Astrocyte (in vitro differentiated cells and primary cell): ENCODE data around the gene PAK6. TPM values are rescaled to one million over a fixed set of nuclear protein-coding genes. Genes with fewer than 3 reads are reported as not detected.

Experiments used
- DNase-seq: peaks from one replicate; pipeline ENCODE4 v3.0.0-alpha.2; 2010; ENCODE audit warnings: low read depth
- FAIRE-seq: peaks from 2 replicates; lab custom pipeline; 2011; peaks lifted over from hg19 to GRCh38; lab: Jason Lieb, UNC
- H2AFZ ChIP-seq: 2 replicates; pipeline ENCODE4 v1.6.0; 2012; ENCODE audit warnings: low read depth, low read length, inconsistent platforms
- H3K27ac ChIP-seq: 2 replicates; pipeline ENCODE4 v1.5.1; 2011; ENCODE audit warnings: low read depth, low read length, inconsistent platforms
- H3K27me3 ChIP-seq: 2 replicates; pipeline ENCODE4 v1.6.0; 2011; ENCODE audit warnings: low read length, inconsistent platforms; ENCODE audit not compliant: insufficient read depth
- H3K36me3 ChIP-seq: 2 replicates; pipeline ENCODE4 v1.5.1; 2011; ENCODE audit warnings: low read length, inconsistent platforms; ENCODE audit not compliant: insufficient read depth
- H3K4me1 ChIP-seq: 2 replicates; pipeline ENCODE4 v1.5.1; 2011; ENCODE audit warnings: low read length, inconsistent platforms; ENCODE audit not compliant: insufficient read depth
- H3K4me2 ChIP-seq: 2 replicates; pipeline ENCODE4 v1.6.0; 2012; ENCODE audit warnings: low read length, inconsistent platforms
- H3K4me3 ChIP-seq: 2 replicates; pipeline ENCODE4 v1.5.1; 2011; ENCODE audit warnings: low read depth, mild to moderate bottlenecking, low read length, inconsistent platforms; ENCODE audit not compliant: insufficient read depth
- H3K79me2 ChIP-seq: 2 replicates; pipeline ENCODE4 v1.6.0; 2012; ENCODE audit warnings: mild to moderate bottlenecking, low read length, inconsistent platforms; ENCODE audit not compliant: insufficient read depth
- H3K9ac ChIP-seq: 2 replicates; pipeline ENCODE4 v1.6.0; 2012; ENCODE audit warnings: mild to moderate bottlenecking, low read length, inconsistent platforms
- H3K9me3 ChIP-seq: 2 replicates; pipeline ENCODE4 v1.5.1; 2012; ENCODE audit warnings: low read depth, mild to moderate bottlenecking, low read length, inconsistent platforms; ENCODE audit not compliant: insufficient read depth
- H4K20me1 ChIP-seq: 2 replicates; pipeline ENCODE4 v1.6.0; 2012; ENCODE audit warnings: low read length, inconsistent platforms; ENCODE audit not compliant: insufficient read depth
- H3K27ac Mint-ChIP-seq: one replicate; pipeline ENCODE4 v1.8.0; 2021; ENCODE audit warnings: mild to moderate bottlenecking, mixed read lengths; ENCODE audit not compliant: unreplicated experiment
- H3K27me3 Mint-ChIP-seq: one replicate; pipeline ENCODE4 v1.8.0; 2021; ENCODE audit warnings: low read depth, mixed read lengths; ENCODE audit not compliant: unreplicated experiment
- H3K36me3 Mint-ChIP-seq: one replicate; pipeline ENCODE4 v1.8.0; 2021; ENCODE audit warnings: low read depth, mixed read lengths; ENCODE audit not compliant: unreplicated experiment
- H3K4me1 Mint-ChIP-seq: one replicate; pipeline ENCODE4 v1.8.0; 2021; ENCODE audit warnings: low read depth, mixed read lengths; ENCODE audit not compliant: unreplicated experiment
- H3K4me3 Mint-ChIP-seq: one replicate; pipeline ENCODE4 v1.8.0; 2021; ENCODE audit warnings: mild to moderate bottlenecking, moderate library complexity, mixed read lengths; ENCODE audit not compliant: unreplicated experiment
- H3K9me3 Mint-ChIP-seq: one replicate; pipeline ENCODE4 v1.8.0; 2021; ENCODE audit warnings: mild to moderate bottlenecking, mixed read lengths; ENCODE audit not compliant: unreplicated experiment
- CTCF ChIP-seq: IDR thresholded peaks from 2 replicates; pipeline ENCODE4 v1.5.1; 2011; ENCODE audit warnings: low read depth, mild to moderate bottlenecking, inconsistent platforms, low read length, moderate library complexity; ENCODE audit not compliant: insufficient read depth
- EZH2 ChIP-seq: IDR thresholded peaks from 2 replicates; pipeline ENCODE4 v1.6.1; 2012; ENCODE audit warnings: mild to moderate bottlenecking, low read length, inconsistent platforms; ENCODE audit not compliant: insufficient read depth
- total RNA-seq: library from RNA; stranded (reverse); gene quantifications from 2 replicates; pipeline ENCODE4 v1.2.1, GENCODE V29; 2021

PAK6 gene
- total RNA-seq, 1 donor from 2014 or later = 1.1 TPM

GRCh38 chr15:40247406-40247971 is 8.6 kb downstream of the PAK6 start:
- H3K4me1 Mint-ChIP-seq = peaks cover 22% of the 10 kb centered on the region
- H3K9me3 Mint-ChIP-seq = peaks cover 1% of the 10 kb centered on the region

GRCh38 chr15:40248006-40248783 is 9.3 kb downstream of the PAK6 start:
- peaks cover 46% of the 10 kb centered on the region for H3K27me3 Mint-ChIP-seq
- H3K4me3 Mint-ChIP-seq = no peak overlapping the region
- Histone ChIP-seq H3K36me3 (no peaks in the 10 kb centered on the region), H3K79me2 (no peaks in the 10 kb centered on the region), H3K4me2 (no peak overlapping the region), H3K27me3 (peaks cover 17% of the 10 kb centered on the region), H3K4me1 (peaks cover 19% of the 10 kb centered on the region), H4K20me1 (no peaks in the 10 kb centered on the region), H3K9ac (no peak overlapping the region), H2AFZ (no peak overlapping the region), H3K27ac (no peak overlapping the region), H3K9me3 (no peaks in the 10 kb centered on the region), H3K4me3 (no peak overlapping the region)
- H3K9me3 Mint-ChIP-seq = peaks cover 1% of the 10 kb centered on the region
- no peak for DNase-seq
- H3K4me1 Mint-ChIP-seq = peaks cover 19% of the 10 kb centered on the region
- FAIRE-seq = no peak
- no peak overlapping the region for H3K27ac Mint-ChIP-seq
- no peak for TF ChIP-seq CTCF
- TF ChIP-seq EZH2 = no peak
- peaks cover 3% of the 10 kb centered on the region for H3K36me3 Mint-ChIP-seq

More at GRCh38 chr15:40247406-40247971, 8.6 kb downstream of the PAK6 start:
- peaks cover 12% of the 10 kb centered on the region for H3K4me1 ChIP-seq
- FAIRE-seq (no peak), DNase-seq (no peak)
- H3K36me3 Mint-ChIP-seq = peaks cover 3% of the 10 kb centered on the region
- no peak overlapping the region for H3K4me3 Mint-ChIP-seq
- TF ChIP-seq CTCF = no peak
- no peak for TF ChIP-seq EZH2
- H2AFZ ChIP-seq = no peak overlapping the region
- no peaks in the 10 kb centered on the region for H3K9me3 ChIP-seq
- H3K36me3 ChIP-seq = no peaks in the 10 kb centered on the region
- no peak overlapping the region for H3K4me3 ChIP-seq
- peaks cover 44% of the 10 kb centered on the region for H3K27me3 Mint-ChIP-seq
- H3K4me2 ChIP-seq = no peak overlapping the region
- H3K27ac ChIP-seq = no peak overlapping the region
- no peaks in the 10 kb centered on the region for H3K79me2 ChIP-seq
- H4K20me1 ChIP-seq = no peaks in the 10 kb centered on the region
- no peak overlapping the region for H3K27ac Mint-ChIP-seq
- peaks cover 11% of the 10 kb centered on the region for H3K27me3 ChIP-seq
- no peak overlapping the region for H3K9ac ChIP-seq
